Keratinocyte (primary cell): ENCODE data around the gene C19orf73.

Experiments
- EZH2 ChIP-seq: IDR thresholded peaks from one replicate; pipeline ENCODE4 v1.6.1; 2012; ENCODE audit warnings: inconsistent platforms, mild to moderate bottlenecking, low read length, moderate library complexity
- TF ChIP-seq, protein P1 (sequence below), 3 experiments: IDR thresholded peaks in 1 of 3; conservative IDR thresholded peaks in 1 of 3; optimal IDR thresholded peaks in 1 of 3; 2 replicates in 2 of 3; 3 replicates in 1 of 3; pipeline versions ENCODE3 to v1.5.1; 2011; ENCODE audit warnings: low read length in 3 of 3, mild to moderate bottlenecking in 3 of 3, moderate library complexity in 2 of 3, control low read depth in 1 of 3, inconsistent platforms in 1 of 3; ENCODE audit not compliant: insufficient read depth in 2 of 3; ENCODE audit errors: extremely low read depth in 1 of 3

DNA sequence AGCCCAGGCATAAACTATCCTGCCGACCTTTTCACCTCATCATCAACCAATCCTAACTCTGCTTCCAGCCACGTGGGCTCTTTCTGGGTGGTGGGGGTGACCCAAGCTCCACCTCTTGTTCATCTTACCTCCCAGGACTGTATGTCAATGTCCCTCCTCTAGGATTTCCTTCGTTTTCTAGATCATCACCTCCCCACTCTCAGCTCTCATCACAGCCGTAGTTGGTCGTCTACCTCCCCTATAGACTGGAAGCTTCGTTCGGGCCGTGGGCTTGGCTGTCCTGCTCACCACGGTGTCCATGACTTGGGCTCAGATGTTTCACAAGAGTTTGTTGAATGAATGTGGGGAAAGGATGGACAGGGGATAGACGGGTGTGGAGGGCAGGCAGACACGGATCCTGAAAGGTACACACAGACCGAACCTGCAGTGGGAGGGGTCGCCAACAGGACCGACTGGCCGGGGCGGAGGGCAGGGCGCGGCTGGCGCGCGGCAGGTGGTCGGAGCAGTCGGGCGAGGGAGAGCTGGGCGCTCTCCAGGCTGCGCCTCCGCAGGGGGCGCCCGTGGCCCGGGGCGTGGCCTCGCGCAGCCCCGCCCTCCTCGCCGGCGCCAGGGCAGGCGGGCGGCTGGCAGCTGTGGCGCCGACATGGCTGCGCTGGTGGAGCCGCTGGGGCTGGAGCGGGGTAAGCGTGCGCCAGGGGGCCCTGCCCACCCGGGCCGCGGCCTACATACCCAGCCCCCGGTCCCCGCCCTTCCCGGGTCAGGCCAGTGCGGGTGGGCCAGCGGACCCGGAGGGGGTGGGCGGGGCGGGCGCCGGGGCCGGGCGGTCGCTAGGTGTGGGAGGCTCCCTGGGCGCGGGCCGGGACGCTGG lies 4.9 kb downstream of the C19orf73 start, which contains the start of gene LIN7B:
- TF ChIP-seq, protein P1, sequence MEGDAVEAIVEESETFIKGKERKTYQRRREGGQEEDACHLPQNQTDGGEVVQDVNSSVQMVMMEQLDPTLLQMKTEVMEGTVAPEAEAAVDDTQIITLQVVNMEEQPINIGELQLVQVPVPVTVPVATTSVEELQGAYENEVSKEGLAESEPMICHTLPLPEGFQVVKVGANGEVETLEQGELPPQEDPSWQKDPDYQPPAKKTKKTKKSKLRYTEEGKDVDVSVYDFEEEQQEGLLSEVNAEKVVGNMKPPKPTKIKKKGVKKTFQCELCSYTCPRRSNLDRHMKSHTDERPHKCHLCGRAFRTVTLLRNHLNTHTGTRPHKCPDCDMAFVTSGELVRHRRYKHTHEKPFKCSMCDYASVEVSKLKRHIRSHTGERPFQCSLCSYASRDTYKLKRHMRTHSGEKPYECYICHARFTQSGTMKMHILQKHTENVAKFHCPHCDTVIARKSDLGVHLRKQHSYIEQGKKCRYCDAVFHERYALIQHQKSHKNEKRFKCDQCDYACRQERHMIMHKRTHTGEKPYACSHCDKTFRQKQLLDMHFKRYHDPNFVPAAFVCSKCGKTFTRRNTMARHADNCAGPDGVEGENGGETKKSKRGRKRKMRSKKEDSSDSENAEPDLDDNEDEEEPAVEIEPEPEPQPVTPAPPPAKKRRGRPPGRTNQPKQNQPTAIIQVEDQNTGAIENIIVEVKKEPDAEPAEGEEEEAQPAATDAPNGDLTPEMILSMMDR (optimal IDR thresholded peaks at IDR 0.05 in 1 of 3, IDR thresholded peaks at IDR 0.05 in 1 of 3, conservative IDR thresholded peaks at IDR 0.05 in 1 of 3; ENCODE audit: extremely low read depth in 1 of 3, insufficient read depth in 2 of 3, low read length in 3 of 3): peak; percentile 37 to 71 (median 44)
- TF ChIP-seq EZH2: no peak
